RPMI7951 (cell line): ENCODE results near the gene PAGE4. TPM values are rescaled to one million over a fixed set of nuclear protein-coding genes. Genes with fewer than 3 reads are reported as not detected.

Source experiments
- DNase-seq: peaks from one replicate; pipeline ENCODE4 v3.0.0-alpha.2; 2012; ENCODE audit warnings: low read depth
- total RNA-seq: library from RNA; depleted of rRNA; stranded (reverse); fragments of >200 nt; shearing (Covaris generic); gene quantifications from 2 replicates; pipeline ENCODE4 v1.2.3, GENCODE V29; 2014; rRNA removed

PAGE4 gene
- total RNA-seq, 1 experiment from 2014 or later: not detected

GRCh38 chrX:49868739-49869138, 39.6 kb downstream of the PAGE4 start:
- no peak for DNase-seq

- peak; percentile 36 for DNase-seq
Measured at GRCh38 chrX:49876750-49877149, 47.6 kb downstream of the PAGE4 start.

- no peak for DNase-seq
Measured at GRCh38 chrX:49877397-49878101, 48.4 kb downstream of the PAGE4 start.

DNA sequence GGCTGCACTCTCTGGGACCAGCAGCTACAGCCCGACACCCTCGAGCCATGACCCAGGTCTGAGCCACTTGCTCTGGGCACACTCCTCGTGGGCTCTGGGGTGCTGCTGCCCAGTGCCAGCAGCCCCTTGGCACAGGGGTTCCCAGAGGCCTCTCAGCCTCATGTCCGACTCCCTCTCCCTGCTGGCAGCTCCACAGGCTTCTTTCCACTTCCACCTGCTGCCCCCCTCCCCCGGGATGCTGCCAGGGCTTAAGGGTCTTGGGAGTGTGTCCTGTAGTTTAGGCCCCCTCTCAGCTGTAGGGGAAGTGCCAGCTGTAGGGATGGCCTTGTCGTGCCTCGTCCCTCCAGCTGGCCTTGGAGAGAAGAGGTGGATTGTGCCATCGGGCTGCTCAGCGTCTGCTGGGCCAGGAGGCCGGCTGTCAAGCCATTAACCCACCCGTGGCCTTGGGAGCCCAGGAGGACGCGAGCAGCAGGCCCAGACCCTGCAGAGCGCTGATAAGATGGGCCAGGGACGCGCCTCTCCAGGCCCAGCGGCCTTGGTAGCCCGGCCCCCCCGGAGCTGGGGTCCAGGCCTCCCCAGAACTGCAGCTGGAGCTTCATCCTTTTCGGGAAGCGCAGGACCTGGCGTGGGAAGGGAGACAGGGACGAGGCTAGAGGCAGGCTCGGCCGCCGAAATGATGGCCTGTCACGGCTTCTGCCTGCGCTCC, 49.2 kb downstream of the PAGE4 start:
- no peak for DNase-seq

DNA sequence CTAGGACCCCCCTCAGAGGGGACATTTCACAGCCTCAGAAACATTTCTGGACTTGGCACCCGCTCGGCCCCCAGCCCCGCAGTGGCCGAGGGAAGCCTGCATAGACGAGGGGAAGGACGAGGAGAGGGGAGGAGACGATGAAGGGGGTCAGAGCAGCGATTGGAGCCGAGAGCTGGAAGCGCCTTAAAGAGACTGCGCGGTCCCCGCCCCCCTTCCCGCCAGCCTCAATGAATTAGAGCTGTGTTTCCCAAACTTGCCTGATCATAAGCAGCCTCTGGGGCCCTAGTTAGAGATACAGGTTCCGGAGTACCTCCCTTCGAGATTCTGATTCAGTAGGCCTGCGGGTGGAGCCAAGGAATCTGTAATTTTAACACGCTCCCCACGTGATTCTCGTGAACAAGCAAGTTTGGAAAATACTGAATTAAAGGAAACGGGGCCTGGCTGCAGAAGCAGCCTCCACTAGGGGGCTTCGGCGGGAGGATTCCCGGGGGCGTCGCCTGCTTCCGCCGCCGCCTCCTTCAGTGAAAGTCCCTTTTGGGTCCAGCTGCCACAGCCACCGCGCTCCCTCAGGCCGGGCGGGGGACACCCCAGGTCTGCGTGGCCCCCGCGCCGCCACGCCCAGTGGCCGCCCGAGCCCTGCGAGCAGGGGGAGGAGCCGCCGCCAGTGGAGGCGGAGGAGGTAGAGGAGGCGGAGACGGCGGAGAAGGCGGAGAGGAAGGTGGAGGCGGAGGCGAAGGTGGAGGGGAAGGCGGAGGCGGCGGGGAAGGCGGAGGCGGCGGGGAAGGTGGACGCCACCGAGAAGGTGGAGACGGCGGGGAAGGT, 49.9 kb downstream of the PAGE4 start, which contains the start of gene USP27X:
USP27X (plus strand) TSS at position 651 of the 822 bp plus-strand sequence. CDS start 824 bp downstream, outside the sequence.
- DNase-seq: peak; percentile 83

- DNase-seq: peak; percentile 0
Measured at GRCh38 chrX:49879656-49880277, 50.7 kb downstream of the PAGE4 start.

GRCh38 chrX:49880668-49881067, 51.6 kb downstream of the PAGE4 start:
- no peak for DNase-seq

Other genes starting within 250 kb of the PAGE4 start
- gene GAGE12H, start 249.4 kb upstream of the PAGE4 start, total RNA-seq: not detected in 2 replicates
- 1.3 TPM in 1 of 2 replicates, not detected in the other for gene GAGE2A, start 239.8 kb upstream of the PAGE4 start, total RNA-seq
- 0.20 and 0.96 TPM in 2 replicates for gene GAGE1, start 230.3 kb upstream of the PAGE4 start, total RNA-seq
- 1.1 and 2.7 TPM in 2 replicates for gene PAGE1, start 133.3 kb upstream of the PAGE4 start, total RNA-seq
- gene USP27X, start 50.2 kb downstream of the PAGE4 start, total RNA-seq: 1.4 and 1.8 TPM in 2 replicates
- 6.6 and 10.8 TPM in 2 replicates for gene CLCN5, start 93.3 kb downstream of the PAGE4 start, total RNA-seq